Suprapubic skin (tissue), 4 donors: ENCODE data around the gene YES1. TPM values are rescaled to one million over a fixed set of nuclear protein-coding genes. Genes with fewer than 3 reads are reported as not detected.

Experiments
- DNase-seq, 2 donors: peaks; one replicate each; pipeline ENCODE4 v3.0.0-alpha.2; 2019; ENCODE audit warnings: low spot score in 2 of 2
- H3K27ac ChIP-seq: fragments of 200-600 bp; sonication (generic); one replicate; pipeline ENCODE4 v1.5.1; 2019
- H3K27me3 ChIP-seq: fragments of 200-600 bp; sonication (generic); one replicate; pipeline ENCODE4 v1.5.1; 2019
- H3K36me3 ChIP-seq: fragments of 200-600 bp; sonication (generic); one replicate; pipeline ENCODE4 v1.5.1; 2019
- H3K4me1 ChIP-seq: fragments of 200-600 bp; sonication (generic); one replicate; pipeline ENCODE4 v1.5.1; 2019
- H3K4me3 ChIP-seq: fragments of 200-600 bp; sonication (generic); one replicate; pipeline ENCODE4 v1.5.1; 2019; ENCODE audit warnings: mild to moderate bottlenecking
- H3K9me3 ChIP-seq: fragments of 200-600 bp; sonication (generic); one replicate; pipeline ENCODE4 v1.5.1; 2019
- EP300 ChIP-seq: sonication (generic); formaldehyde crosslinking; IDR thresholded peaks from one replicate; pipeline ENCODE4 v1.6.1; 2017; ENCODE audit warnings: antibody characterized with exemption
- POLR2A ChIP-seq, 2 donors: fragments of 450-650 bp; IDR thresholded peaks; one replicate each; pipeline ENCODE4 v1.6.1; 2017; ENCODE audit warnings: antibody characterized with exemption in 2 of 2, mild to moderate bottlenecking in 2 of 2, moderate library complexity in 2 of 2
- POLR2AphosphoS5 ChIP-seq, 3 donors: sonication (generic); formaldehyde crosslinking; IDR thresholded peaks; one replicate each; pipeline ENCODE4 v1.6.1; 2017; ENCODE audit warnings: antibody characterized with exemption in 3 of 3
- WGBS: methylation state at CpG from one replicate; pipeline ENCODE4 v1.1.5; 2018; 5-methylcytosine and 5-hydroxymethylcytosine counted together
- total RNA-seq, 4 donors: library from RNA; depleted of rRNA; stranded (reverse); fragments of >200 nt; gene quantifications; one replicate each; pipeline ENCODE4 v1.1.0, GENCODE V29; 2016
- TF ChIP-seq, protein P1 (sequence below), 2 donors: fragments of 200-600 bp in 1 of 2; fragments of 450-650 bp in 1 of 2; sonication (generic) in 1 of 2; IDR thresholded peaks; one replicate each; pipeline ENCODE4 v1.5.1; 2016 to 2019; ENCODE audit warnings: antibody characterized with exemption in 2 of 2, mild to moderate bottlenecking in 1 of 2, moderate library complexity in 1 of 2

Gene YES1
- total RNA-seq, 4 donors from 2014 or later, result 98.6 to 102 (median 100) TPM

DNA sequence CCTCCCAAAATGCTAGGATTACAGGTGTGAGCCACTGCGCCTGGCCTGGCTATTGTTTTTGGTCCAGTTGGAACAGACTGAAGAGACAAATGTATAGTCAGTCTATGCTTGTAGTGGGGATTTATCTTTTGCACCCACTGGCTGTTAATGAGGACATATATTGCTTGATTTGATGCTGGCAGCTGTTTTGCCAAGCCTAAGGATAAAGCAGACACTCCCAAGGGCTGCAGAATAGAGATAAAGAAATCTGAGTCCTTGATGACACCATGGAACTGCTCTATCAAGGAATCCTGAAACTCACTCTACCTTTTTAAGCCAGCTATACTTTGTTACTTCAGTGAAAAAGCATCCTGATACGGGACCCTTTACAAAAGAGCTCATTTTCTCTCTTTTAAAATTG is 56.5 kb downstream of the YES1 start:
- Histone ChIP-seq H3K9me3 (no peaks in the 10 kb centered on the region), H3K27me3 (no peaks in the 10 kb centered on the region), H3K27ac (no peak overlapping the region), H3K4me3 (no peak overlapping the region), H3K36me3 (peaks cover 5% of the 10 kb centered on the region), H3K4me1 (no peaks in the 10 kb centered on the region)
- no peak for DNase-seq
- TF ChIP-seq EP300, result no peak
- TF ChIP-seq, protein P1, sequence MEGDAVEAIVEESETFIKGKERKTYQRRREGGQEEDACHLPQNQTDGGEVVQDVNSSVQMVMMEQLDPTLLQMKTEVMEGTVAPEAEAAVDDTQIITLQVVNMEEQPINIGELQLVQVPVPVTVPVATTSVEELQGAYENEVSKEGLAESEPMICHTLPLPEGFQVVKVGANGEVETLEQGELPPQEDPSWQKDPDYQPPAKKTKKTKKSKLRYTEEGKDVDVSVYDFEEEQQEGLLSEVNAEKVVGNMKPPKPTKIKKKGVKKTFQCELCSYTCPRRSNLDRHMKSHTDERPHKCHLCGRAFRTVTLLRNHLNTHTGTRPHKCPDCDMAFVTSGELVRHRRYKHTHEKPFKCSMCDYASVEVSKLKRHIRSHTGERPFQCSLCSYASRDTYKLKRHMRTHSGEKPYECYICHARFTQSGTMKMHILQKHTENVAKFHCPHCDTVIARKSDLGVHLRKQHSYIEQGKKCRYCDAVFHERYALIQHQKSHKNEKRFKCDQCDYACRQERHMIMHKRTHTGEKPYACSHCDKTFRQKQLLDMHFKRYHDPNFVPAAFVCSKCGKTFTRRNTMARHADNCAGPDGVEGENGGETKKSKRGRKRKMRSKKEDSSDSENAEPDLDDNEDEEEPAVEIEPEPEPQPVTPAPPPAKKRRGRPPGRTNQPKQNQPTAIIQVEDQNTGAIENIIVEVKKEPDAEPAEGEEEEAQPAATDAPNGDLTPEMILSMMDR (IDR thresholded peaks at IDR 0.05), result no peak
- WGBS, result 72% methylated on average over 2 of the region's 2 CpGs

DNA sequence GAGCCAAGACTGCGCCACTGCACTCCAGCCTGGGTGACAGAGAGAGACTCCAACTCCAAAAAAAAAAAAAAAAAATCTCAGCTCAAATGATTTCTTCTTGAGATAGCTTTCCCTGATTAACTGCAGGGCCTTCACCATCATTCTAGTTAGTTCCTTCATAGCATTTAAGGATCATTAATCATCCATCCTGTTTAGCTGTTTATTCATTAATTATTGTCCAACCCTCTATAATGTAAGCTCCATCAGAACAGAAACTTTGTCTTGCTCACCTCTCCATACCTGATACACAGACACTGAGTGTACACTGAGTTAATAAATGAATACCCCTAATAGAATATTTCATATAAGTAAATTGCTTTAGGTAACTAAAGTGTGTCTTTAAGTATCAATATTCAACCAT is 57.4 kb downstream of the YES1 start:
- TF ChIP-seq POLR2A (IDR thresholded peaks at IDR 0.05), result no peak
- no peaks in the 10 kb centered on the region for H3K27me3 ChIP-seq
- no peaks in the 10 kb centered on the region for H3K9me3 ChIP-seq
- 100% methylated on average over 1 of the region's 1 CpG for WGBS
- no peak overlapping the region for H3K4me3 ChIP-seq
- H3K27ac ChIP-seq, result no peak overlapping the region
- peaks cover 5% of the 10 kb centered on the region for H3K36me3 ChIP-seq
- H3K4me1 ChIP-seq, result no peaks in the 10 kb centered on the region
- DNase-seq, result no peak

DNA sequence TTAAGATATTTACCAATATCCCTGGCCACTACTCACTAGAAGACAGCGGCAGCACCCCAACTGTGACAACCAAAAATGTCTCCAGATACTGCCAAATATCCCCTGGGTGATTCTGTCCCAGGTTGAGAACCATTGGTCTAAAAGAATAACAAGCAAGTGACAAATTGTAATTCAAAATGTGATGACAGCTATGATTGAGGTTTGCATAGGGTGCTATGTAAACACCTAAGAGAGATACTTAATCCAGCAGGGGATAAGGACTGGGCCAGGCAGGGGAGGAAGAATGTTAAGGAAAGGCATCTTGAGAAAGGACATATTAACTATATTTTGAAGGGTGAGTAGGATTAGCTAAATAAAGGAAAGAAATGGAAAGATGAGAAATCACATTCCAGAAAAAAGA is 61.6 kb downstream of the YES1 start:
- Histone ChIP-seq H3K4me3 (no peak overlapping the region), H3K27me3 (no peaks in the 10 kb centered on the region), H3K36me3 (peaks cover 20% of the 10 kb centered on the region), H3K4me1 (no peaks in the 10 kb centered on the region), H3K27ac (no peak overlapping the region), H3K9me3 (no peaks in the 10 kb centered on the region)
- no peak for DNase-seq
- 96% methylated on average over 1 of the region's 1 CpG for WGBS
- TF ChIP-seq EP300 (no peak), POLR2A (IDR thresholded peaks at IDR 0.05) (no peak), POLR2AphosphoS5 (IDR thresholded peaks at IDR 0.05) (no peak)
- TF ChIP-seq, protein P1 (IDR thresholded peaks at IDR 0.05), result no peak

DNA sequence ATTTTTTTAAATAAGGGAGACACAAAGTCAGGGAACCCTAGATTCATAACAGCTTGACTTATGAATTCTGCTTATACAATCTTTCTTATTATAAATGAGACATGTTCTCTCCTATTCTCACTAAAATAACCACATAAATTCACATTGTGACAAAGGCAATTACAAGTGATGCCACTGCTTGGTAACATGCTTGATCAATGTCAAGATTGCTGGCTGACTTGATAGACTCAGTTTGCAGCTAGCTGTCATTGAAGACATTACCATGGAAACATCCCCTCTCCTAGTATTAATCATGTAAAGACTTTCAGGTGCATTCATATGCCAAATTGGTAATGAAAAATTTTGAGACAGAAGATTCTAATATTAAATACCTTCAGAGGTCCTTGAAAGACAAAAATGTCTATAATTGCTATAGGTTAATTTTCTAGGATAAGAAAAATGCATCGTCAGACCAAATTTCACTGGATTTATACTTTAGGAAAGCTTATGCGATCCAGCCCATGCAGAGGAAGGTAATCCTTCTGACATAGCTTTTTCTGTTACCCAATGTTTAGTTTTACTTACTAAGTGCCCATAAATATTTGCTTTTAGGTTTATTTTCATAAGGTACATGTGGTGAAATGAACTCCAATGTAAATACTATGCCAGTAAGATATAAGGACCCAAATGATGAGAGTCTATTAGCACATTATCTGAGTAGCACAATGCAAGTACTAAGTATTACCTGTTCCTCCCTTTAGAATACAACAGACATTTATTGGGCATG is 67.0 kb downstream of the YES1 start:
- TF ChIP-seq EP300 (no peak), POLR2A (IDR thresholded peaks at IDR 0.05) (no peak), POLR2AphosphoS5 (IDR thresholded peaks at IDR 0.05) (no peak)
- TF ChIP-seq, protein P1 (IDR thresholded peaks at IDR 0.05), result no peak
- DNase-seq, result no peak
- Histone ChIP-seq H3K4me3 (no peak overlapping the region), H3K4me1 (no peaks in the 10 kb centered on the region), H3K9me3 (no peaks in the 10 kb centered on the region), H3K27ac (no peak overlapping the region), H3K36me3 (peaks cover 36% of the 10 kb centered on the region), H3K27me3 (no peaks in the 10 kb centered on the region)
- 87% methylated on average over 2 of the region's 2 CpGs for WGBS

DNA sequence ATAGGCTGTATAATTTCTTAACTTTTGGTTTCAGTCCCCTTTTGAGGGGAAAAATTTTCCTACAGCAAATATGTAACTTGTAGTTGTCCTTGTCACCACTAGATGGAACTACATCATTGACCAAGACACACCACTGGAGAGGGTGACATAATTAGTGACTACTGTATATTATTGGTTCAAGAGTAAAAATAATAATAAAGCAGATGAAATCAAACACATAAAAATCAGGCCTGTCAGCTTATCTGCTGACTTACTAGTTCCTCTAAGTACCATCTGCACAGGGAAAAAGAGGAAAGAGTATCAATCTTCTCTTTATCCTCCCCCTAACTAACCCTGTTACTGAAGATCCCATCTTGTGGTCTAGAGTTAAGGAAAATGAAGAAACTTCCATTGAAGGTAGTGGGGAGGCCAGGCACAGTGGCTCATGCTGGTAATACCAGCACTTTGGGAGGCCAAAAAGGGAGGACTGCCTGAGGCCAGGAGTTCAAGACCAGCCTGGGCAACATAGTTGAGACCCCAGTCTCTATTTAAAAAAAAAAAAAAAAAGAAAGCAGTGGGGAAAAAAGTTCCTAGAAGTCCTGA is 70.0 kb downstream of the YES1 start:
- DNase-seq, result no peak
- Histone ChIP-seq H3K9me3 (no peaks in the 10 kb centered on the region), H3K27ac (no peak overlapping the region), H3K4me1 (no peaks in the 10 kb centered on the region), H3K4me3 (no peak overlapping the region), H3K27me3 (no peaks in the 10 kb centered on the region), H3K36me3 (peaks cover 41% of the 10 kb centered on the region)
- TF ChIP-seq EP300 (no peak), POLR2AphosphoS5 (IDR thresholded peaks at IDR 0.05) (no peak), POLR2A (IDR thresholded peaks at IDR 0.05) (no peak)
- TF ChIP-seq, protein P1 (IDR thresholded peaks at IDR 0.05), result peak; percentile 58 to 71
